Esophagus muscularis mucosa (tissue), 4 donors: Measurements from ENCODE around the gene THADA. TPM values are rescaled to one million over a fixed set of nuclear protein-coding genes. Genes with fewer than 3 reads are reported as not detected.
A peak's percentile ranks its signal among the peaks of the same experiment; 100 is the strongest.

Experiments
- DNase-seq: peaks from one replicate; pipeline ENCODE4 v3.0.0-alpha.2; 2017; ENCODE audit errors: extremely low spot score
- H3K27ac ChIP-seq, 4 donors: fragments of 200-600 bp; sonication (generic); replicated peaks in 1 of 4; 1 replicate in 3 of 4; 2 replicates in 1 of 4; pipeline ENCODE4 v1.5.1; 2016 to 2019; ENCODE audit warnings: mild to moderate bottlenecking in 1 of 4
- H3K27me3 ChIP-seq, 4 donors: fragments of 200-600 bp; sonication (generic); one replicate each; pipeline versions ENCODE4 v1.5.1 to v1.6.0; 2016 to 2019
- H3K36me3 ChIP-seq, 4 donors: fragments of 200-600 bp; sonication (generic); one replicate each; pipeline ENCODE4 v1.5.1; 2016 to 2019
- H3K4me1 ChIP-seq, 4 donors: fragments of 200-600 bp; sonication (generic); one replicate each; pipeline ENCODE4 v1.5.1; 2016 to 2019
- H3K4me3 ChIP-seq, 4 donors: fragments of 200-600 bp; sonication (generic); 1 replicate in 2 of 4; 2 replicates in 2 of 4; pipeline ENCODE4 v1.5.1; 2016 to 2019; ENCODE audit warnings: mild to moderate bottlenecking in 4 of 4, moderate library complexity in 1 of 4
- H3K9me3 ChIP-seq, 4 donors: fragments of 200-600 bp; sonication (generic); 1 replicate in 3 of 4; 2 replicates in 1 of 4; pipeline ENCODE4 v1.5.1; 2016 to 2019
- EP300 ChIP-seq: sonication (generic); formaldehyde crosslinking; IDR thresholded peaks from one replicate; pipeline ENCODE4 v1.6.1; 2017; ENCODE audit warnings: antibody characterized with exemption
- POLR2A ChIP-seq: fragments of 450-650 bp; IDR thresholded peaks from one replicate; pipeline ENCODE4 v1.6.1; 2017; ENCODE audit warnings: antibody characterized with exemption, moderate library complexity, mild to moderate bottlenecking, low read depth
- POLR2AphosphoS5 ChIP-seq, 2 donors: sonication (generic); formaldehyde crosslinking; IDR thresholded peaks; one replicate each; pipeline ENCODE4 v1.6.1; 2017; ENCODE audit warnings: antibody characterized with exemption in 2 of 2
- WGBS: methylation state at CpG from one replicate; pipeline ENCODE4 v1.1.5; 2018; 5-methylcytosine and 5-hydroxymethylcytosine counted together
- intact Hi-C: fragments of 100-400 bp; cut with DNase I; formaldehyde crosslinking; loops from one replicate; pipeline ENCODE4 v1.15.1; 2023
- total RNA-seq, 4 donors: library from RNA; depleted of rRNA; stranded (reverse); fragments of >200 nt; gene quantifications; one replicate each; pipeline versions ENCODE4 v1.1.0 to v1.2.1, GENCODE V29; 2016
- TF ChIP-seq, protein P1 (sequence below), 3 experiments: fragments of 200-600 bp in 2 of 3; fragments of 450-650 bp in 1 of 3; sonication (generic) in 2 of 3; IDR thresholded peaks; one replicate each; pipeline ENCODE4 v1.5.1; 2017 to 2019; ENCODE audit warnings: antibody characterized with exemption in 3 of 3, mild to moderate bottlenecking in 2 of 3, moderate library complexity in 1 of 3

Gene THADA
- total RNA-seq, 4 donors from 2014 or later = 17.2 to 28.7 (median 21.3) TPM

DNA sequence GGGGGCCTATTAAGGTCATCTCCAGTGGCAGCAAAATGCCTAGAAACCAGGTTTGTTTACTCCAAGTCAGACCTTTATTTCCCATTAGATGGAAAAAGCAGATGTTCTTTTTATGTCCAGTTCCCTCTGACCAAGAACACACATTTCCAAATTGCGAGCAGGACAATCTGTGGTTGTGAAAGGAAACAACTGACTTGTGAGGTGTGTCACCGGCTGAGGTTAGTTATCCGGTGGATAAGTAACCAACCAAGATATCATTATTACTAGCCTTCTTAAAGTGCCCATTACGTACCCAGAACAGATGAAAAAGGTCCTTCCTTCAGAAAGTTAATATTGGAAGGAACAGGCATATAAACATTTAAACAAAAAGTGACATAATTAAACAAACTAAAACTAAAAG, 112.9 kb downstream of the THADA start:
- Histone ChIP-seq H3K4me3 (peak overlapping the region in 1 of 4 donors; percentile 4), H3K27me3 (no peaks in the 10 kb centered on the region), H3K9me3 (no peaks in the 10 kb centered on the region), H3K27ac (peak overlapping the region; percentile 62 to 77 (median 71)), H3K4me1 (peaks cover 22 to 43% (median 36%) of the 10 kb centered on the region in 4 donors), H3K36me3 (no peaks in the 10 kb centered on the region)
- intact Hi-C loops = loop anchor here (5.0 to 10.0 kb wide), 4 partner anchors 256 to 628 kb away; partner anchors contain the start of gene ZFP36L2
- no peak for DNase-seq
- TF ChIP-seq POLR2AphosphoS5 (IDR thresholded peaks at IDR 0.05) = peak; percentile 46 to 61
- peak; percentile 50 for TF ChIP-seq EP300
- TF ChIP-seq POLR2A = no peak
- TF ChIP-seq, protein P1, sequence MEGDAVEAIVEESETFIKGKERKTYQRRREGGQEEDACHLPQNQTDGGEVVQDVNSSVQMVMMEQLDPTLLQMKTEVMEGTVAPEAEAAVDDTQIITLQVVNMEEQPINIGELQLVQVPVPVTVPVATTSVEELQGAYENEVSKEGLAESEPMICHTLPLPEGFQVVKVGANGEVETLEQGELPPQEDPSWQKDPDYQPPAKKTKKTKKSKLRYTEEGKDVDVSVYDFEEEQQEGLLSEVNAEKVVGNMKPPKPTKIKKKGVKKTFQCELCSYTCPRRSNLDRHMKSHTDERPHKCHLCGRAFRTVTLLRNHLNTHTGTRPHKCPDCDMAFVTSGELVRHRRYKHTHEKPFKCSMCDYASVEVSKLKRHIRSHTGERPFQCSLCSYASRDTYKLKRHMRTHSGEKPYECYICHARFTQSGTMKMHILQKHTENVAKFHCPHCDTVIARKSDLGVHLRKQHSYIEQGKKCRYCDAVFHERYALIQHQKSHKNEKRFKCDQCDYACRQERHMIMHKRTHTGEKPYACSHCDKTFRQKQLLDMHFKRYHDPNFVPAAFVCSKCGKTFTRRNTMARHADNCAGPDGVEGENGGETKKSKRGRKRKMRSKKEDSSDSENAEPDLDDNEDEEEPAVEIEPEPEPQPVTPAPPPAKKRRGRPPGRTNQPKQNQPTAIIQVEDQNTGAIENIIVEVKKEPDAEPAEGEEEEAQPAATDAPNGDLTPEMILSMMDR (IDR thresholded peaks at IDR 0.05) = no peak
- WGBS = 16% methylated on average over 4 of the region's 4 CpGs

DNA sequence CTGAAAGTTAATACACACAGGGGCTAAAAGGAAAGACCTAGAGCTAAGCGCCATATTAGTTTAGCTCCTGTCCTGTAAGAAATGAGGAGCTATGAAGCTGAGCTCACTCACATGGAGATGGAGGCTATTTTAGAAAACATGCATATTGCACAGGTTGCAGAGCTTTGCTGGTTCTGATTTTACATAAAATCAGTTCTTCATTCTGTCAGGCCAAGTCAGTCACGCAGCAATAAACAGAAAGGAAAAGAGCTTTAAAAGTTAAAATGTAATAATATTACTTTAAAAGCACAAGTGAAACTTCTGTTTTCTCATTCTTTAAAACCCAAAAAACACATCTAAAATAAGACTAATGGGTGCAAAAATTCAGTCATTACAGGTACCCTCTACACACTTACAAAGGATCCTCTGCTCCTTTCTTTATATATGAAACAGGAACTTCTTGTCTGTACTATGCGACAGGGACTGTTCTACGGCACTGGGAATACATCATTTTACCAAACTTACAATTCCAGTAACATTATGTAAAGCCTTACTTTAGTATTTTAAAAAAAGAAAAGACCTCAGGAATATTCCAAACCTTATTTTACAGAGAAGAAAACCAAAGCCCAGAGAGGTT, 113.8 kb downstream of the THADA start:
- intact Hi-C loops = loop anchor here (5.0 to 10.0 kb wide), 4 partner anchors 255 to 627 kb away; partner anchors contain the start of gene ZFP36L2
- 86% methylated on average over 4 of the region's 4 CpGs for WGBS
- Histone ChIP-seq H3K4me3 (no peak overlapping the region), H3K9me3 (no peaks in the 10 kb centered on the region), H3K4me1 (peaks cover 22 to 45% (median 36%) of the 10 kb centered on the region in 4 donors), H3K27me3 (no peaks in the 10 kb centered on the region), H3K27ac (peak overlapping the region; percentile 62 to 77 (median 71)), H3K36me3 (no peaks in the 10 kb centered on the region)
- DNase-seq = no peak
- TF ChIP-seq, protein P1 (IDR thresholded peaks at IDR 0.05) = no peak
- TF ChIP-seq POLR2AphosphoS5 (IDR thresholded peaks at IDR 0.05) (no peak), EP300 (no peak), POLR2A (no peak)

DNA sequence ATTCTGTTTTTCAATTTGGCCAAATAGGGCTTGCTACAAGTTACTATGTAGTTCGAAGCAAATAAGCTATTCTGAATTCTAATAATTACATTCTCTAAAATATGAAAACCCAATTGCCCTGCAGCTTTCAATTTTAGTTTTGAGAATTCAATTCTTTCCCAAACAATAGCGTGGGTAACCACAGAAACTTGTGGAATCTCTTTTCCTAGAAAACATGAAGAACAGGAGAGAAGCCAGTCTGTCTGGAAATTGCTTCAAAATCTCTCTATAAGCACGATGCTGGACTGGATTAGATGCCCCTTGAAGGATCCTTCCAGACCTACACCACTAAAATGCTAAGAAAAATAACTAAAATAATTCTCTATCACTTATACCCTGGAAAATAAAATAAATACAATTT, 115.0 kb downstream of the THADA start:
- peaks cover 22 to 45% (median 32%) of the 10 kb centered on the region in 4 donors for H3K4me1 ChIP-seq
- no peaks in the 10 kb centered on the region for H3K9me3 ChIP-seq
- H3K4me3 ChIP-seq = no peak overlapping the region
- 90% methylated on average over 3 of the region's 3 CpGs for WGBS
- no peak for DNase-seq
- no peaks in the 10 kb centered on the region for H3K36me3 ChIP-seq
- intact Hi-C loops = loop anchor here (5.0 to 10.0 kb wide), 4 partner anchors 254 to 626 kb away; partner anchors contain the start of gene ZFP36L2
- H3K27ac ChIP-seq = no peak overlapping the region
- H3K27me3 ChIP-seq = no peaks in the 10 kb centered on the region
- TF ChIP-seq EP300 (no peak), POLR2AphosphoS5 (IDR thresholded peaks at IDR 0.05) (no peak), POLR2A (no peak)
- TF ChIP-seq, protein P1 (IDR thresholded peaks at IDR 0.05) = no peak

DNA sequence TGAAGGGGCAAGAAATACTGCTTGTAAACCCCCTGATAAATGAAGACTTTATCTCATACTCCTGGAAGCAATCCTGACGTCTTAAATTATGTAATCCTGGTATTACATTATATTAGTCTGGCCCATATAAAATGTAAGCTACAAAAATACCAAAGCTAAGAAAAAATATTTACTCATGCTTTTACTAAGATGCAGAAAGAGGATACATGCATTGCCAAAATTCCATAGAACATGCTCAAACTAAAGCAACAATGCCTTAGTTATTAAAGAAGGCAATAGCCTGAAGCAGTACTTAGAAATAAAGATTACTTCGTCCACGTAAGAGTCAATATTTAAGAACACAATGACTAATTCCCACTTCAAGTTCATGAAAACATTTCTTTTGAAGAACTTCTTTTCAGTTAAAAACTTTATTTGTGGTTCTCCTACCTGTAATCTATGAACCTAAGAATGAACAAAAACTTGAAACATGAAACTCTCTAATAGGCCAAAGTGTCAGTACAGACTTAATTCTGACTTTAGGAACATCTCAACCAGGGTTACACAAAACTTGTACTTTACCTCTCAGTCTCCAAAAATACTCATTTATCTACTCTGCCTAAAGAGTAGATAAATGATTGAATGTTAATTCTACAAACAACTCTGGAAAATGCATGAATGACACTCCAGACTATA, 117.3 kb downstream of the THADA start:
- Histone ChIP-seq H3K4me3 (no peak overlapping the region), H3K9me3 (no peaks in the 10 kb centered on the region), H3K27me3 (no peaks in the 10 kb centered on the region), H3K4me1 (peaks cover 14 to 34% (median 19%) of the 10 kb centered on the region in 4 donors), H3K36me3 (no peaks in the 10 kb centered on the region), H3K27ac (no peak overlapping the region)
- TF ChIP-seq, protein P1 (IDR thresholded peaks at IDR 0.05) = no peak
- no peak for TF ChIP-seq POLR2A
- intact Hi-C loops = no loop called here
- WGBS = 86% methylated on average over 3 of the region's 3 CpGs
- no peak for DNase-seq
